ENCODE measurements around the gene PDE4B. TPM values are rescaled to one million over a fixed set of nuclear protein-coding genes. Genes with fewer than 3 reads are reported as not detected.

Gene PDE4B
- polyA plus RNA-seq, 1 experiment: 20.6 TPM

DNA sequence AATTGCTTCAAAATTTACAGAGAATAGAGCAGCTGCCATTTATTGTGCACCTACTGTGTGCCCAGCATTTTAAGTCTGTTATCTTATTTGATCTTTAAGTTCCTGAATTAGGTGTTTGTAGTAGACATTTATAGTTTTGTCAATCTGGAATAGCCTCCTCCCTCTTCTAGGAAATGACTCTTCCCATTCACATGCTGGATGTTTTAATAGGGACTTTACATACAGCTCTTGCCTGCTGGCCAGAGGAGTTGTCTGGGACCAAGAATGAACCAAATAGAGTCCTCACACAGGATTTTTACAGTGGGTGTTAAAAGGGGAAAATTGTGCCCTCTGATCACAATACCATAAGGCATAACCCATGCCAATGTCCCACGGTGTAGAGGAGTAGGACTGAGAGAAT is 367.1 kb downstream of the PDE4B start:
- ChIA-PET POLR2A (no interaction called here), CTCF (no interaction called here)
- TF ChIP-seq, protein P1, sequence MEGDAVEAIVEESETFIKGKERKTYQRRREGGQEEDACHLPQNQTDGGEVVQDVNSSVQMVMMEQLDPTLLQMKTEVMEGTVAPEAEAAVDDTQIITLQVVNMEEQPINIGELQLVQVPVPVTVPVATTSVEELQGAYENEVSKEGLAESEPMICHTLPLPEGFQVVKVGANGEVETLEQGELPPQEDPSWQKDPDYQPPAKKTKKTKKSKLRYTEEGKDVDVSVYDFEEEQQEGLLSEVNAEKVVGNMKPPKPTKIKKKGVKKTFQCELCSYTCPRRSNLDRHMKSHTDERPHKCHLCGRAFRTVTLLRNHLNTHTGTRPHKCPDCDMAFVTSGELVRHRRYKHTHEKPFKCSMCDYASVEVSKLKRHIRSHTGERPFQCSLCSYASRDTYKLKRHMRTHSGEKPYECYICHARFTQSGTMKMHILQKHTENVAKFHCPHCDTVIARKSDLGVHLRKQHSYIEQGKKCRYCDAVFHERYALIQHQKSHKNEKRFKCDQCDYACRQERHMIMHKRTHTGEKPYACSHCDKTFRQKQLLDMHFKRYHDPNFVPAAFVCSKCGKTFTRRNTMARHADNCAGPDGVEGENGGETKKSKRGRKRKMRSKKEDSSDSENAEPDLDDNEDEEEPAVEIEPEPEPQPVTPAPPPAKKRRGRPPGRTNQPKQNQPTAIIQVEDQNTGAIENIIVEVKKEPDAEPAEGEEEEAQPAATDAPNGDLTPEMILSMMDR (IDR thresholded peaks at IDR 0.05; ENCODE audit: insufficient read depth, low read depth, low read length): no peak
- Histone ChIP-seq H3K4me3 (ENCODE audit: low read depth, low read length) (no peak overlapping the region), H3K36me3 (ENCODE audit: control insufficient read depth, insufficient read depth, low read length) (no peaks in the 10 kb centered on the region), H3K27me3 (ENCODE audit: control insufficient read depth, insufficient read depth, low read length) (peaks cover 2% of the 10 kb centered on the region)
- DNase-seq (ENCODE audit: low read depth): no peak

DNA sequence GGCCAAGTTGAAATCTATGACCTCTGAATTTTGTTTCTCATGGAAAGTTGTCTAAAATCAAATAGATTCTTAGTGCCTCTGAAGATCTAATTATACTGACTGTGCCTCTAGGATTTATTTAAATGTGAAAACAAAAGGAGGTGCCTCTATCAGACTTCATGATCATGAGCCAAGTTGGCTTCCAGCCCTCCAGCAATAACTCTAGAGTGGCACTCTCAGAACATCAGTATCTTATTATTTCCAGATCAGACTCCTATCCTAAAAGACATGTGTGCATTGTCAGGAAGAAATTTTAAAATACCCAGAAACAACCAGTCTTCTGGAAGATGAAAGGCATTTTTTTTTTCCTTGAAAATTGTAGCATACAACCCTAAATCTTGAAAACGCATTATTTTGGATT is 368.0 kb downstream of the PDE4B start:
- Histone ChIP-seq H3K27me3 (ENCODE audit: control insufficient read depth, insufficient read depth, low read length) (peaks cover 2% of the 10 kb centered on the region), H3K4me3 (ENCODE audit: low read depth, low read length) (no peak overlapping the region), H3K36me3 (ENCODE audit: control insufficient read depth, insufficient read depth, low read length) (no peaks in the 10 kb centered on the region)
- ChIA-PET CTCF (no interaction called here), POLR2A (no interaction called here)
- no peak for DNase-seq (ENCODE audit: low read depth)
- TF ChIP-seq, protein P1 (IDR thresholded peaks at IDR 0.05; ENCODE audit: insufficient read depth, low read depth, low read length): no peak

DNA sequence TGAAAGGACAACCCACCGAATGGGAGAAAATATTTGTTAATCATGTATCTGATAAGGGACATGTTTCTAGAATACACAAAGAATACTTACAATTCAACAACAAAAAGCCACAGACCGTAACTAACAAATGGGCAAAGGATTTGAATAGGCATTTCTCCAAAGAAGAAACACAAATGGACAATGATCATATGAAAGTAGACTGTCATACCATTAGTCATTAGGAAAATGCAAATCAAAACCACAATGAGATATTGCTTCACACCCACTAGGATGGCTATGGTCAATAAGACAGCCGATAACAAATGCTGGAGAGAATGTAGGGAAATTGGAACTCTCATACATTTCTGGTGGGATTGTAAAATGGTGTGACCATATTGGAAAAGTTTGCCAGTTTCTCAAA is 374.1 kb downstream of the PDE4B start:
- DNase-seq (ENCODE audit: low read depth): no peak
- no peaks in the 10 kb centered on the region for H3K27me3 ChIP-seq (ENCODE audit: control insufficient read depth, insufficient read depth, low read length)
- TF ChIP-seq, protein P1 (IDR thresholded peaks at IDR 0.05; ENCODE audit: insufficient read depth, low read depth, low read length): no peak
- POLR2A ChIA-PET: no interaction called here
- H3K36me3 ChIP-seq (ENCODE audit: control insufficient read depth, insufficient read depth, low read length): no peaks in the 10 kb centered on the region
- CTCF ChIA-PET: no interaction called here
- no peak overlapping the region for H3K4me3 ChIP-seq (ENCODE audit: low read depth, low read length)

DNA sequence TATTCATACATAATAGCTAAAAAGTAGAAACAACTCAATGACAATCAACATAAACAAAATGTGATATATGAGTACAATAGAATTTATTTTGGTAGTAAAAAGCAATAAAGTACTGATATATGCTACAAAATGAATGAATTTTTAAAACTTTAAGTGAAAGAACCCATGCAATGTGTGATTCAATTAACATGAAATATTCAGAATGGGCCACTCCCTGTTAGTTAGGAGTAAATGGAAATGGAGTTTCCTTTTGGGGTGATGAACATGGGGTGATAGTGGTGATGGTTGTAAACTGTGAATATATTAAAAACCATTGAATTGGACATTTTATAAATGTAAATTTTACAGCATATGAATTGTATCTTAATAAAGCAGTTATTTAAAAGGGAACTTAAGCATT is 374.6 kb downstream of the PDE4B start:
- CTCF ChIA-PET: no interaction called here
- Histone ChIP-seq H3K4me3 (ENCODE audit: low read depth, low read length) (no peak overlapping the region), H3K27me3 (ENCODE audit: control insufficient read depth, insufficient read depth, low read length) (no peaks in the 10 kb centered on the region), H3K36me3 (ENCODE audit: control insufficient read depth, insufficient read depth, low read length) (no peaks in the 10 kb centered on the region)
- TF ChIP-seq, protein P1 (IDR thresholded peaks at IDR 0.05; ENCODE audit: insufficient read depth, low read depth, low read length): no peak
- no peak for DNase-seq (ENCODE audit: low read depth)
- POLR2A ChIA-PET: no interaction called here

DNA sequence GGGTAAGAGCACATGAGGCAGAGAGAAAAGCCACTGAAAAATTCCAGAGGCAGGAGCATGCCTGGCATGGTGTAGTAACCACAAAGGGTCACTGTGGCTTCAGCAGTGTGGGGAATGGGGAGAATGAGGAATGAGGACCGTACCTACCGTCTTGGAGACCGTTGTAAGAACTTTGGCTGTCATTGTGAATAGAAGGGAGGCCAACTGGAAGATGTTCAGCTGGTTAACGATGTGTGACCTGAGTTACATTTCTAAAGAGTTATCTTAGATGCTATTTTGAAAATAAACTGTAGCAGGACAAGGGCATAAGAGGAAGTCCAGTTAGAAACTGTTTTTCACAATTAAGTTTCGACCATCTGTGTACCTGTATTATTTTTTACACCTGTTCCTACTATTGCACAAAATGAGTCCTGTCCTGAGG is 375.8 kb downstream of the PDE4B start:
- ChIA-PET POLR2A (no interaction called here), CTCF (interaction anchor here (0.7 kb wide), 1 partner anchor 1563 kb away, joined by 5 read pairs; no protein-coding TSS in a partner anchor)
- no peaks in the 10 kb centered on the region for H3K27me3 ChIP-seq (ENCODE audit: control insufficient read depth, insufficient read depth, low read length)
- peak; percentile 26 for DNase-seq (ENCODE audit: low read depth)
- TF ChIP-seq, protein P1 (IDR thresholded peaks at IDR 0.05; ENCODE audit: insufficient read depth, low read depth, low read length): no peak
- no peaks in the 10 kb centered on the region for H3K36me3 ChIP-seq (ENCODE audit: control insufficient read depth, insufficient read depth, low read length)
- no peak overlapping the region for H3K4me3 ChIP-seq (ENCODE audit: low read depth, low read length)
